ENCODE measurements around the gene IL4I1.

The IL4I1 gene

GRCh38 chr19:49921871-49922795 lies 25.4 kb upstream of the IL4I1 start:
- Histone ChIP-seq H3K9me3 (no peaks in the 10 kb centered on the region), H3K27me3 (no peaks in the 10 kb centered on the region), H3K4me3 (ENCODE audit: low read depth, low read length) (no peak overlapping the region), H3K36me3 (peaks cover 90% of the 10 kb centered on the region), H3K4me1 (peaks cover 14% of the 10 kb centered on the region)
- no peak for DNase-seq
- TF ChIP-seq CTCF (IDR thresholded peaks at IDR 0.05; ENCODE audit: low read depth, low read length), result no peak

GRCh38 chr19:49920624-49921363 lies 24.1 kb upstream of the IL4I1 start:
- DNase-seq, result no peak
- Histone ChIP-seq H3K4me1 (peaks cover 14% of the 10 kb centered on the region), H3K36me3 (peaks cover 87% of the 10 kb centered on the region)

GRCh38 chr19:49918089-49918488 lies 21.4 kb upstream of the IL4I1 start:
- no peak for TF ChIP-seq CTCF (IDR thresholded peaks at IDR 0.05; ENCODE audit: low read depth, low read length)
- DNase-seq, result no peak
- H3K9me3 ChIP-seq, result no peaks in the 10 kb centered on the region
- H3K27me3 ChIP-seq, result no peaks in the 10 kb centered on the region
- no peak overlapping the region for H3K4me3 ChIP-seq (ENCODE audit: low read depth, low read length)
- H3K4me1 ChIP-seq, result peaks cover under 1% of the 10 kb centered on the region
- H3K36me3 ChIP-seq, result peaks cover 88% of the 10 kb centered on the region

More at GRCh38 chr19:49920624-49921363, 24.1 kb upstream of the IL4I1 start:
- no peak overlapping the region for H3K4me3 ChIP-seq (ENCODE audit: low read depth, low read length)
- H3K27me3 ChIP-seq, result no peaks in the 10 kb centered on the region
- no peak for TF ChIP-seq CTCF (IDR thresholded peaks at IDR 0.05; ENCODE audit: low read depth, low read length)
- no peaks in the 10 kb centered on the region for H3K9me3 ChIP-seq

- Histone ChIP-seq H3K9me3 (no peaks in the 10 kb centered on the region), H3K4me1 (no peaks in the 10 kb centered on the region), H3K27me3 (no peaks in the 10 kb centered on the region), H3K4me3 (ENCODE audit: low read depth, low read length) (no peak overlapping the region), H3K36me3 (peaks cover 88% of the 10 kb centered on the region)
- DNase-seq, result no peak
- TF ChIP-seq CTCF (IDR thresholded peaks at IDR 0.05; ENCODE audit: low read depth, low read length), result peak; percentile 28; the same call in 1 of the 2 replicates
Measured at GRCh38 chr19:49916839-49917733, 20.4 kb upstream of the IL4I1 start.

- no peak overlapping the region for H3K4me3 ChIP-seq (ENCODE audit: low read depth, low read length)
- peaks cover 86% of the 10 kb centered on the region for H3K36me3 ChIP-seq
- H3K4me1 ChIP-seq, result no peaks in the 10 kb centered on the region
- H3K27me3 ChIP-seq, result no peaks in the 10 kb centered on the region
- DNase-seq, result no peak
- peak; percentile 34 for TF ChIP-seq CTCF (IDR thresholded peaks at IDR 0.05; ENCODE audit: low read depth, low read length)
- no peaks in the 10 kb centered on the region for H3K9me3 ChIP-seq
Measured at GRCh38 chr19:49915271-49915670, 18.6 kb upstream of the IL4I1 start.

Data from BE2C (cell line).